Measurements from ENCODE around the gene ARHGAP18.

ARHGAP18 gene

DNA sequence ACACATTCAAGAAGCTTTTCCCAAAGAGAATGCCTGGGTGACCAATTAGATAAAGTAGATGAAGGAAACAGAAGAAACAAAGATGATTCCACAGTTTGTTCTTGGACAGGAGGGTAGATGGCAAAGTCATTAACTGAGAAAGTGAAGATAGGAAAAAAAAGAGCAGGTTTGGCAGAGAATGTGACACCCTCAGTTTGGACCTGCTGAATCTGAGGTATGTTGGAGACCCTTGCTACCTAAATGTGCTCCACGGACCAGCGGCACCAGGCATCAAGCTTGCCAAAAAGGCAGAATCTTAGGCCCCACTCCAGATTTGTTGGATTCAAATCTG, 49.7 kb downstream of the ARHGAP18 start:
- TF ChIP-seq RAD21 (IDR thresholded peaks at IDR 0.05; ENCODE audit: low read depth) = no peak
- TF ChIP-seq, protein P1, sequence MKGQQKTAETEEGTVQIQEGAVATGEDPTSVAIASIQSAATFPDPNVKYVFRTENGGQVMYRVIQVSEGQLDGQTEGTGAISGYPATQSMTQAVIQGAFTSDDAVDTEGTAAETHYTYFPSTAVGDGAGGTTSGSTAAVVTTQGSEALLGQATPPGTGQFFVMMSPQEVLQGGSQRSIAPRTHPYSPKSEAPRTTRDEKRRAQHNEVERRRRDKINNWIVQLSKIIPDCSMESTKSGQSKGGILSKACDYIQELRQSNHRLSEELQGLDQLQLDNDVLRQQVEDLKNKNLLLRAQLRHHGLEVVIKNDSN (IDR thresholded peaks at IDR 0.05) = no peak
- no peak for TF ChIP-seq TAF1 (IDR thresholded peaks at IDR 0.05; ENCODE audit: low read depth)
- TF ChIP-seq FOXM1 (IDR thresholded peaks at IDR 0.05; ENCODE audit: borderline replicate concordance, low read depth) = no peak
- TF ChIP-seq CEBPB (IDR thresholded peaks at IDR 0.05) = no peak
- no peak for TF ChIP-seq TEAD4 (IDR thresholded peaks at IDR 0.05)
- TF ChIP-seq, protein P2, sequence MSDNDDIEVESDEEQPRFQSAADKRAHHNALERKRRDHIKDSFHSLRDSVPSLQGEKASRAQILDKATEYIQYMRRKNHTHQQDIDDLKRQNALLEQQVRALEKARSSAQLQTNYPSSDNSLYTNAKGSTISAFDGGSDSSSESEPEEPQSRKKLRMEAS (IDR thresholded peaks at IDR 0.05) = no peak

DNA sequence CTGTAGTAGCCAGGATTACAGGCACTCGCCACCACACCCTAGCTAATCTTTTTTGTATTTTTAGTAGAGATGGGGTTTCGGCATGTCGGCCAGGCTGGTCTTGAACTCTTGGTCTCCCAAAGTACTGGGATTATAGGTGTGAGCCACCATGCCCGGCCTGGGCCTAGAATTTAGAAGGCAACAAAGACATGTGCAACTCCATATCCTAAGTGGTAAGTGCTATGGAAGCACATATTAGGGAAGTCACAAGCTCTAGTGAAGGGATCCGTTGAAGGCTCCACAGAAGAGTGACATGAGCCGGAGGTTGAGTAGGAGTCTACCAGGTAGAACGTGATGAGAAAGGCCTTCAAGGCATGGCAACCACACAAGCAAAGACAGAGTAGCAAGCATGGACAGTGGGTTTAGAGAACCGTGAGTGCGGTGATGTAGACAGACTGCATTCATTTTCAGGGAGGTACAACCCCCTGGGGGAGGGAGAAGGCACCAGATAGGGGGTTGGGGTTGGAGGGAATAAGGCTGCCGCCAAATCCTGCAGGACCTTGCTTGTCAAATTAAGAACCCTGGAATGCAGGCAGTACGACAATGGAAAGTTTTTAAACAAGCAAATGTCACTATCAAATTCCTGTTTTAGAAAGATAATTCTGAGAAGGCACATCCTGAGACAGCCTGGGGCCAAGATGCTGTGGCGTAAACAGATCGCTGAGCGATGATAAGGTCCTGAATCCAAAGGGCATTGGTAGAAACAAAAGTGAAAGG, 50.2 kb downstream of the ARHGAP18 start:
- TF ChIP-seq CREB1 (IDR thresholded peaks at IDR 0.05; ENCODE audit: low read depth) (no peak), RAD21 (IDR thresholded peaks at IDR 0.05; ENCODE audit: low read depth) (no peak), NFIC (IDR thresholded peaks at IDR 0.05) (no peak), EP300 (IDR thresholded peaks at IDR 0.05; ENCODE audit: borderline replicate concordance) (no peak), YY1 (IDR thresholded peaks at IDR 0.05; ENCODE audit: low read depth) (no peak), EGR1 (IDR thresholded peaks at IDR 0.05) (no peak), TAF1 (IDR thresholded peaks at IDR 0.05; ENCODE audit: low read depth) (no peak), TCF12 (IDR thresholded peaks at IDR 0.05; ENCODE audit: low read depth) (no peak), ZBTB7A (IDR thresholded peaks at IDR 0.05; ENCODE audit: low read depth) (no peak), CEBPB (IDR thresholded peaks at IDR 0.05) (no peak), TEAD4 (IDR thresholded peaks at IDR 0.05) (no peak), FOXM1 (IDR thresholded peaks at IDR 0.05; ENCODE audit: borderline replicate concordance, low read depth) (no peak)
- TF ChIP-seq, protein P2 (IDR thresholded peaks at IDR 0.05) = no peak
- TF ChIP-seq, protein P1 (IDR thresholded peaks at IDR 0.05) = no peak
- TF ChIP-seq, protein P3, sequence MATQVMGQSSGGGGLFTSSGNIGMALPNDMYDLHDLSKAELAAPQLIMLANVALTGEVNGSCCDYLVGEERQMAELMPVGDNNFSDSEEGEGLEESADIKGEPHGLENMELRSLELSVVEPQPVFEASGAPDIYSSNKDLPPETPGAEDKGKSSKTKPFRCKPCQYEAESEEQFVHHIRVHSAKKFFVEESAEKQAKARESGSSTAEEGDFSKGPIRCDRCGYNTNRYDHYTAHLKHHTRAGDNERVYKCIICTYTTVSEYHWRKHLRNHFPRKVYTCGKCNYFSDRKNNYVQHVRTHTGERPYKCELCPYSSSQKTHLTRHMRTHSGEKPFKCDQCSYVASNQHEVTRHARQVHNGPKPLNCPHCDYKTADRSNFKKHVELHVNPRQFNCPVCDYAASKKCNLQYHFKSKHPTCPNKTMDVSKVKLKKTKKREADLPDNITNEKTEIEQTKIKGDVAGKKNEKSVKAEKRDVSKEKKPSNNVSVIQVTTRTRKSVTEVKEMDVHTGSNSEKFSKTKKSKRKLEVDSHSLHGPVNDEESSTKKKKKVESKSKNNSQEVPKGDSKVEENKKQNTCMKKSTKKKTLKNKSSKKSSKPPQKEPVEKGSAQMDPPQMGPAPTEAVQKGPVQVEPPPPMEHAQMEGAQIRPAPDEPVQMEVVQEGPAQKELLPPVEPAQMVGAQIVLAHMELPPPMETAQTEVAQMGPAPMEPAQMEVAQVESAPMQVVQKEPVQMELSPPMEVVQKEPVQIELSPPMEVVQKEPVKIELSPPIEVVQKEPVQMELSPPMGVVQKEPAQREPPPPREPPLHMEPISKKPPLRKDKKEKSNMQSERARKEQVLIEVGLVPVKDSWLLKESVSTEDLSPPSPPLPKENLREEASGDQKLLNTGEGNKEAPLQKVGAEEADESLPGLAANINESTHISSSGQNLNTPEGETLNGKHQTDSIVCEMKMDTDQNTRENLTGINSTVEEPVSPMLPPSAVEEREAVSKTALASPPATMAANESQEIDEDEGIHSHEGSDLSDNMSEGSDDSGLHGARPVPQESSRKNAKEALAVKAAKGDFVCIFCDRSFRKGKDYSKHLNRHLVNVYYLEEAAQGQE (IDR thresholded peaks at IDR 0.05; ENCODE audit: low read depth) = no peak

DNA sequence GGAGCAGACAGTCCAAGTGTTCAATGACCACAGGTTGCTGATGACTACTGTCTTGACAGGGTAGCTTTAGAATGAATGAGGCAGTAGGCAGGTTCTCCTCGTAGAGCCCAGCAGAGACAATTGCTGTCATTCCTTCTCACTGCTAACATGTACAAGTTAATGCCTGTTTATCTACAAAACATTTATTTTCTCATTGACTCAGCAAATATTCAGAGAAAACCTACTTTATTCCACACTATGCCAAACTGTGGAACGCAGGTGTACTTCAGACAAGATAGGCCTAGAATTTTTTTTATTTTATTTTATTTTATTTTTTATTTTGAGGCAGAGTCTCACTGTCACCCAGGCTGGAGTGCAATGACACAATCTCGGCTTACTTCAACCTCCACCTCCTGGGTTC, 50.8 kb downstream of the ARHGAP18 start:
- TF ChIP-seq EGR1 (IDR thresholded peaks at IDR 0.05) (no peak), RAD21 (IDR thresholded peaks at IDR 0.05; ENCODE audit: low read depth) (no peak)
- TF ChIP-seq, protein P2 (IDR thresholded peaks at IDR 0.05) = no peak

DNA sequence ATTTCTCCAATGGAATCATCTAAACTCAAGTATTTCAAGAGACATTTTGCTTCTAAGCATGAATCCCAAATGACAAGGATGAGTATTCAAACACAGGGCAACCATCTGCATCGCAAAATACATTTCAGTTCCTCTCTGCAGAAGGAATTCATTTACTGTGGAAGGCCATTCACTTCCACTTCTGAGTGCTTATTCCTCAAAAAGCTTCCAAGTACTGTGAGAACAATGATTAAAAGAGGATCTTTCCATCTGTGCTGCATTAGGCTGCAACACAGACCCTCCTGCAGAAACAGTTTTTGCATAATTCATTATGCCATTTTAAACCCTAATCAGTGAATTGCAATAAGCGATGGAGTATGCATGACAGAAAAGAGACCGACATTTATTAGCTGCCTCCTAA, 52.5 kb downstream of the ARHGAP18 start:
- TF ChIP-seq EGR1 (IDR thresholded peaks at IDR 0.05) (no peak), NFIC (IDR thresholded peaks at IDR 0.05) (no peak), TEAD4 (IDR thresholded peaks at IDR 0.05) (no peak), ZBTB7A (IDR thresholded peaks at IDR 0.05; ENCODE audit: low read depth) (no peak), YY1 (IDR thresholded peaks at IDR 0.05; ENCODE audit: low read depth) (no peak), EP300 (IDR thresholded peaks at IDR 0.05; ENCODE audit: borderline replicate concordance) (no peak)
- TF ChIP-seq, protein P3 (IDR thresholded peaks at IDR 0.05; ENCODE audit: low read depth) = no peak

DNA sequence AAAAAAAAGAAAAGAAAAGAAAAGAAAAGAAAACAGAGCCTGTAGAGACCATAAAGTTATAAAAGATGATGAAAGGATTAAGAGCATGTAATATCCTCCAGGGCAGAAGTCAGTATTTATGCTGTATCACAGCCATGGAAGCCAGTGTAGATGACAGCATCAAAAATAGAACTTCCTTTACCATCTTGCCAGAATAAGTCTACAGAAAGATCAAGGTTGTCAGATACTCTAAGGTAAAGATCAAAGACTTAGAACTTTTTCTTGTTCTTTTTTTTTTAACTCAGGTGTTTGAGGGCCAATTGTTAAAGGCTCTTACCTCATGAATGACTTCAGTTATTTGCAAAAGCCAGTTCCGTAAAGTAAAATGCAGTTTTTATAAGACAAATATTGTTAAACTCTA, 54.6 kb downstream of the ARHGAP18 start:
- TF ChIP-seq, protein P3 (IDR thresholded peaks at IDR 0.05; ENCODE audit: low read depth) = no peak
- TF ChIP-seq, protein P2 (IDR thresholded peaks at IDR 0.05) = no peak
- TF ChIP-seq, protein P1 (IDR thresholded peaks at IDR 0.05) = no peak
- TF ChIP-seq CREB1 (IDR thresholded peaks at IDR 0.05; ENCODE audit: low read depth) (no peak), EGR1 (IDR thresholded peaks at IDR 0.05) (no peak), TAF1 (IDR thresholded peaks at IDR 0.05; ENCODE audit: low read depth) (no peak), EP300 (IDR thresholded peaks at IDR 0.05; ENCODE audit: borderline replicate concordance) (no peak), TEAD4 (IDR thresholded peaks at IDR 0.05) (no peak), YY1 (IDR thresholded peaks at IDR 0.05; ENCODE audit: low read depth) (no peak), NFIC (IDR thresholded peaks at IDR 0.05) (no peak), RAD21 (IDR thresholded peaks at IDR 0.05; ENCODE audit: low read depth) (no peak), TCF12 (IDR thresholded peaks at IDR 0.05; ENCODE audit: low read depth) (no peak), ZBTB7A (IDR thresholded peaks at IDR 0.05; ENCODE audit: low read depth) (no peak), CEBPB (IDR thresholded peaks at IDR 0.05) (no peak), FOXM1 (IDR thresholded peaks at IDR 0.05; ENCODE audit: borderline replicate concordance, low read depth) (no peak)
